ENCODE measurements around the gene FIBCD1. TPM values are rescaled to one million over a fixed set of nuclear protein-coding genes. Genes with fewer than 3 reads are reported as not detected.

Gene FIBCD1
- total and polyA plus RNA-seq, 2 of the 8 experiments (the other 6 are each of a cell fraction or from before 2014, with no cell fraction given), result 6.1 to 8.8 TPM

- DNase-seq (ENCODE audit: low read depth in 1 of 2, low spot score in 2 of 2), result no peak
- Histone ChIP-seq H3K56ac (replicated peaks; ENCODE audit: insufficient read length, low read depth, low read length) (no peak overlapping the region), H3K4me3 (ENCODE audit: extremely low read depth in 1 of 4, insufficient read depth in 2 of 4, low read depth in 3 of 4, low read length in 4 of 4) (no peak overlapping the region), H3K14ac (ENCODE audit: insufficient read length) (no peak overlapping the region), H3K4me2 (ENCODE audit: insufficient read depth in 1 of 2, low read depth in 2 of 2, low read length in 2 of 2) (no peak overlapping the region), H3K9me3 (ENCODE audit: insufficient read depth in 2 of 2, low read depth in 1 of 2, low read length in 1 of 2) (no peaks in the 10 kb centered on the region), H3K23ac (ENCODE audit: insufficient read length) (no peak overlapping the region), H3K27ac (ENCODE audit: low read depth, low read length) (no peak overlapping the region), H2BK12ac (ENCODE audit: low read depth, low read length) (no peak overlapping the region), H2BK5ac (ENCODE audit: low read depth, low read length) (no peak overlapping the region), H3K79me2 (ENCODE audit: control insufficient read depth in 1 of 2, insufficient read depth in 2 of 2, low read length in 2 of 2) (peaks cover 0 to 22% of the 10 kb centered on the region in 2 experiments; a peak in 1 of 4 replicates), H2BK15ac (ENCODE audit: low read length) (no peak overlapping the region), H3K4ac (replicated peaks; ENCODE audit: insufficient read length, low read depth, low read length) (no peak overlapping the region), H3K18ac (ENCODE audit: extremely low read depth, low read length) (no peak overlapping the region), H2BK20ac (ENCODE audit: low read length) (no peak overlapping the region), H2BK120ac (replicated peaks; ENCODE audit: low read depth, low read length) (no peak overlapping the region), H3K9ac (replicated peaks in 1 of 4; ENCODE audit: extremely low read depth in 1 of 4, low read depth in 3 of 4, low read length in 3 of 4) (no peak overlapping the region), H3K27me3 (replicated peaks in 1 of 4; ENCODE audit: control insufficient read depth in 3 of 4, extremely low read depth in 1 of 4, insufficient read depth in 3 of 4, low read length in 3 of 4) (no peaks in the 10 kb centered on the region), H3K23me2 (ENCODE audit: low read depth, low read length) (no peaks in the 10 kb centered on the region), H3K4me1 (replicated peaks in 1 of 4; ENCODE audit: control insufficient read depth in 3 of 4, insufficient read depth in 4 of 4, low read length in 3 of 4) (no peaks in the 10 kb centered on the region), H4K5ac (ENCODE audit: insufficient read length, low read depth, low read length) (no peak overlapping the region), H2AK5ac (ENCODE audit: low read depth, low read length) (no peak overlapping the region), H3K79me1 (ENCODE audit: low read depth, low read length) (peaks cover 4% of the 10 kb centered on the region), H4K91ac (replicated peaks; ENCODE audit: insufficient read length, low read length) (no peak overlapping the region), H2AFZ (ENCODE audit: low read length) (no peak overlapping the region), H4K20me1 (replicated peaks in 1 of 2; ENCODE audit: control insufficient read depth in 1 of 2, insufficient read depth in 2 of 2, low read length in 2 of 2) (peaks cover 0 to 8% of the 10 kb centered on the region in 2 experiments), H4K8ac (ENCODE audit: extremely low read depth, insufficient read depth, low read length) (no peak overlapping the region; the same call in 1 of the 2 replicates), H3K36me3 (ENCODE audit: control insufficient read depth in 2 of 4, insufficient read depth in 4 of 4, low read length in 3 of 4) (peaks cover 28 to 50% (median 44%) of the 10 kb centered on the region in 4 experiments)
- ChIA-PET POLR2A (ENCODE audit: partially characterized antibody) (no interaction called here), CTCF (ENCODE audit: partially characterized antibody) (interaction anchor here (1.0 to 1.8 kb wide), 4 partner anchors 11 to 63 kb away, joined by 3 to 4 read pairs (median 3); no protein-coding TSS in a partner anchor)
- no peak for FAIRE-seq
- WGBS, 2 experiments (ENCODE audit: extremely low coverage in 1 of 2, insufficient coverage in 1 of 2, insufficient read length in 1 of 2, insufficient replicate concordance in 2 of 2, low coverage in 1 of 2, low lambda C conversion rate in 2 of 2, missing lambda C conversion rate in 1 of 2), result 95% methylated on average over 15 of the region's 15 CpGs; no CpG with 5 or more reads in 1 of the 2 experiments
- TF ChIP-seq SIN3A (conservative IDR thresholded peaks at IDR 0.05 in 1 of 2, IDR thresholded peaks at IDR 0.05 in 1 of 2; ENCODE audit: low read depth in 1 of 2, low read length in 2 of 2), result no peak
- TF ChIP-seq CHD1 (IDR thresholded peaks at IDR 0.05; ENCODE audit: low read depth, low read length), result no peak
- no peak for TF ChIP-seq CTCF (IDR thresholded peaks at IDR 0.05; ENCODE audit: control extremely low read depth in 1 of 3, insufficient read depth in 1 of 3, low read depth in 1 of 3, low read length in 3 of 3)
- TF ChIP-seq, protein P1, sequence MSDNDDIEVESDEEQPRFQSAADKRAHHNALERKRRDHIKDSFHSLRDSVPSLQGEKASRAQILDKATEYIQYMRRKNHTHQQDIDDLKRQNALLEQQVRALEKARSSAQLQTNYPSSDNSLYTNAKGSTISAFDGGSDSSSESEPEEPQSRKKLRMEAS (IDR thresholded peaks at IDR 0.05), result no peak
- TF ChIP-seq HDAC6 (IDR thresholded peaks at IDR 0.05; ENCODE audit: low read depth, low read length), result no peak
- TF ChIP-seq RBBP5 (IDR thresholded peaks at IDR 0.05; ENCODE audit: borderline replicate concordance, low read depth, low read length), result no peak
- TF ChIP-seq NRF1 (IDR thresholded peaks at IDR 0.05; ENCODE audit: low read depth, low read length), result no peak
- TF ChIP-seq, protein P2, sequence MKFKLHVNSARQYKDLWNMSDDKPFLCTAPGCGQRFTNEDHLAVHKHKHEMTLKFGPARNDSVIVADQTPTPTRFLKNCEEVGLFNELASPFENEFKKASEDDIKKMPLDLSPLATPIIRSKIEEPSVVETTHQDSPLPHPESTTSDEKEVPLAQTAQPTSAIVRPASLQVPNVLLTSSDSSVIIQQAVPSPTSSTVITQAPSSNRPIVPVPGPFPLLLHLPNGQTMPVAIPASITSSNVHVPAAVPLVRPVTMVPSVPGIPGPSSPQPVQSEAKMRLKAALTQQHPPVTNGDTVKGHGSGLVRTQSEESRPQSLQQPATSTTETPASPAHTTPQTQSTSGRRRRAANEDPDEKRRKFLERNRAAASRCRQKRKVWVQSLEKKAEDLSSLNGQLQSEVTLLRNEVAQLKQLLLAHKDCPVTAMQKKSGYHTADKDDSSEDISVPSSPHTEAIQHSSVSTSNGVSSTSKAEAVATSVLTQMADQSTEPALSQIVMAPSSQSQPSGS (IDR thresholded peaks at IDR 0.05; ENCODE audit: low read length), result no peak
Observed at GRCh38 chr9:130872912-130873503, 66.0 kb downstream of the FIBCD1 start.
